ENCODE data around the gene GRID1. TPM values are rescaled to one million over a fixed set of nuclear protein-coding genes. Genes with fewer than 3 reads are reported as not detected.

Gene GRID1
- total and polyA plus RNA-seq, 9 of the 15 experiments (the other 6 are each of a cell fraction or from before 2014, with no cell fraction given) = 0.01 to 7.2 (median 1.2) TPM

DNA sequence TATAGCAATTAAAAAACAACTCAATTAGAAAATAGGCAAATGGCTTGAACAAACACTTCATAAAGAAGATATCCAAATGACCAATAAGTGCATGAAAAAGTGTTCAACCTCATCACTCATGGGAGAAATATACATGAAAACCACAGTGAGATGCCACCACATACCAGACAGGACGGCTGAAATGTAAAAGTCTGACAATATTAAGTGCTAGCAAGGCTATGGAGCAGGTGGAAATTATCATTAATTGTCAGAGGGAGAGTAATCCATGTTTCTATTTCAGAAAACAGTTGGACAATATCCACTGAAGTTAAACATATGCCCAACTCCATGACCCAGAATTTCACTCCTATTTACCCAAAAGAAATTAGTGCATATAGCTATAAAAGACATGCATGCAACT is 42.6 kb upstream of the GRID1 start:
- WGBS (ENCODE audit: insufficient coverage, low coverage, missing lambda C conversion rate) = 0% methylated on average over 1 of the region's 1 CpG
- no peaks in the 10 kb centered on the region for H4K20me1 ChIP-seq (replicated peaks; ENCODE audit: control insufficient read depth, insufficient read depth, low read length)
- TF ChIP-seq MYBL2 (IDR thresholded peaks at IDR 0.05; ENCODE audit: low read depth) (no peak), MYBL2 (CRISPR knock-in tag; IDR thresholded peaks at IDR 0.05; ENCODE audit: borderline replicate concordance) (no peak), NCOR1 (IDR thresholded peaks at IDR 0.05) (no peak), RBM17 (IDR thresholded peaks at IDR 0.05; ENCODE audit: borderline replicate concordance, low read depth, low read length) (no peak), RBM22 (IDR thresholded peaks at IDR 0.05; ENCODE audit: low read depth, low read length, poor library complexity, severe bottlenecking) (no peak), NR2F6 (CRISPR knock-in tag; IDR thresholded peaks at IDR 0.05) (no peak), ZNF239 (CRISPR knock-in tag; IDR thresholded peaks at IDR 0.05) (no peak), ZNF668 (CRISPR knock-in tag; IDR thresholded peaks at IDR 0.05) (no peak), ZSCAN29 (IDR thresholded peaks at IDR 0.05) (no peak)
- TF ChIP-seq, protein P1, sequence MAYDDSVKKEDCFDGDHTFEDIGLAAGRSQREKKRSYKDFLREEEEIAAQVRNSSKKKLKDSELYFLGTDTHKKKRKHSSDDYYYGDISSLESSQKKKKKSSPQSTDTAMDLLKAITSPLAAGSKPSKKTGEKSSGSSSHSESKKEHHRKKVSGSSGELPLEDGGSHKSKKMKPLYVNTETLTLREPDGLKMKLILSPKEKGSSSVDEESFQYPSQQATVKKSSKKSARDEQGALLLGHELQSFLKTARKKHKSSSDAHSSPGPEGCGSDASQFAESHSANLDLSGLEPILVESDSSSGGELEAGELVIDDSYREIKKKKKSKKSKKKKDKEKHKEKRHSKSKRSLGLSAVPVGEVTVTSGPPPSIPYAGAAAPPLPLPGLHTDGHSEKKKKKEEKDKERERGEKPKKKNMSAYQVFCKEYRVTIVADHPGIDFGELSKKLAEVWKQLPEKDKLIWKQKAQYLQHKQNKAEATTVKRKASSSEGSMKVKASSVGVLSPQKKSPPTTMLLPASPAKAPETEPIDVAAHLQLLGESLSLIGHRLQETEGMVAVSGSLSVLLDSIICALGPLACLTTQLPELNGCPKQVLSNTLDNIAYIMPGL (CRISPR knock-in tag; IDR thresholded peaks at IDR 0.05) = no peak
- TF ChIP-seq, protein P2, sequence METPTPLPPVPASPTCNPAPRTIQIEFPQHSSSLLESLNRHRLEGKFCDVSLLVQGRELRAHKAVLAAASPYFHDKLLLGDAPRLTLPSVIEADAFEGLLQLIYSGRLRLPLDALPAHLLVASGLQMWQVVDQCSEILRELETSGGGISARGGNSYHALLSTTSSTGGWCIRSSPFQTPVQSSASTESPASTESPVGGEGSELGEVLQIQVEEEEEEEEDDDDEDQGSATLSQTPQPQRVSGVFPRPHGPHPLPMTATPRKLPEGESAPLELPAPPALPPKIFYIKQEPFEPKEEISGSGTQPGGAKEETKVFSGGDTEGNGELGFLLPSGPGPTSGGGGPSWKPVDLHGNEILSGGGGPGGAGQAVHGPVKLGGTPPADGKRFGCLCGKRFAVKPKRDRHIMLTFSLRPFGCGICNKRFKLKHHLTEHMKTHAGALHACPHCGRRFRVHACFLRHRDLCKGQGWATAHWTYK (CRISPR knock-in tag; IDR thresholded peaks at IDR 0.05) = no peak
- TF ChIP-seq, protein P3, sequence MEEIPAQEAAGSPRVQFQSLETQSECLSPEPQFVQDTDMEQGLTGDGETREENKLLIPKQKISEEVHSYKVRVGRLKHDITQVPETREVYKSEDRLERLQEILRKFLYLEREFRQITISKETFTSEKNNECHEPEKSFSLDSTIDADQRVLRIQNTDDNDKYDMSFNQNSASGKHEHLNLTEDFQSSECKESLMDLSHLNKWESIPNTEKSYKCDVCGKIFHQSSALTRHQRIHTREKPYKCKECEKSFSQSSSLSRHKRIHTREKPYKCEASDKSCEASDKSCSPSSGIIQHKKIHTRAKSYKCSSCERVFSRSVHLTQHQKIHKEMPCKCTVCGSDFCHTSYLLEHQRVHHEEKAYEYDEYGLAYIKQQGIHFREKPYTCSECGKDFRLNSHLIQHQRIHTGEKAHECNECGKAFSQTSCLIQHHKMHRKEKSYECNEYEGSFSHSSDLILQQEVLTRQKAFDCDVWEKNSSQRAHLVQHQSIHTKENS (CRISPR knock-in tag; IDR thresholded peaks at IDR 0.05) = no peak

More for the DNA sequence above, 42.6 kb upstream of the GRID1 start:
- no peaks in the 10 kb centered on the region for H3K36me3 ChIP-seq (ENCODE audit: control insufficient read depth, insufficient read depth, low read length)
- H3K4me2 ChIP-seq (ENCODE audit: insufficient read depth, low read length) = no peak overlapping the region
- H3K9ac ChIP-seq (ENCODE audit: insufficient read depth in 1 of 2, low read depth in 2 of 2, low read length in 2 of 2) = no peak overlapping the region
- in situ Hi-C loops (cut with MboI) (no loop called here), intact Hi-C loops (cut with micrococcal nuclease) (no loop called here)
- no TSS peak for BruUV-seq (replicated peaks)
- no peaks in the 10 kb centered on the region for H3K9me3 ChIP-seq (replicated peaks; ENCODE audit: control insufficient read depth, insufficient read depth, low read depth, low read length)
- FAIRE-seq (no peak), ATAC-seq (no peak), DNase-seq (ENCODE audit: extremely low read depth in 1 of 4, low spot score in 3 of 4) (no peak)
- CTCF ChIA-PET (ENCODE audit: low intra/inter-chr PET ratio) = no interaction called here
- H3K79me2 ChIP-seq (ENCODE audit: control insufficient read depth, insufficient read depth, low read length) = no peaks in the 10 kb centered on the region
- no peaks in the 10 kb centered on the region for H3K9me1 ChIP-seq (ENCODE audit: control insufficient read depth, insufficient read depth, low read length)
- POLR2A ChIA-PET = no interaction called here
- no peak overlapping the region for H3K4me3 ChIP-seq
- no peaks in the 10 kb centered on the region for H3K4me1 ChIP-seq (replicated peaks in 1 of 2; ENCODE audit: control insufficient read depth in 2 of 2, insufficient read depth in 2 of 2, low read length in 2 of 2)
- no peak overlapping the region for H2AFZ ChIP-seq (ENCODE audit: low read depth, low read length)
- H3K27me3 ChIP-seq (ENCODE audit: control insufficient read depth in 2 of 2, insufficient read depth in 2 of 2, low read length in 2 of 2) = no peaks in the 10 kb centered on the region; a peak in 1 of 5 replicates
- H3K27ac ChIP-seq (ENCODE audit: extremely low read depth, low read depth, low read length) = no peak overlapping the region
